ENCODE results near the gene MAGI1.

DNA sequence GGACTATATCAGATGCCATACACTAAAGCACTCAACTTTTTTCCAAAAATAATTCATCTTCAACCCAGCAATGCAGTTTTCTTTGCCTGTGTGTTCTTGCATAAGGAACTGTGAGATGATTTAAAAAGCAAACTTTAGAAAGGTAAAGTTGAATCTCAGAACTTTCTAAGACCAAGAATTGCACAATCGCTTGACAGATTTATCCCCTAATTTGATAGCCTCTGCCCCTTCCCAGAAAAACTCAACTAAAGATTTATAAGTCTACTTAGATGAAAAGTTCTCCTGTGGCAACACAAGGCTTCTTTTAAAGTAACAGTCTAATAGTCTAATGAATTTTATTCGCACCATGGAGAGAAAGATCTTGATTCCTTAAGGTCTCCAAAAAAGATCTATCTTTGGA, 259.3 kb downstream of the MAGI1 start:
- TF ChIP-seq SP1 (IDR thresholded peaks at IDR 0.05; ENCODE audit: low read depth) (no peak), CTCF (IDR thresholded peaks at IDR 0.05 in 2 of 3, conservative IDR thresholded peaks at IDR 0.05 in 1 of 3; ENCODE audit: borderline replicate concordance in 1 of 3, insufficient read depth in 1 of 3, low read depth in 2 of 3, low read length in 2 of 3) (no peak), POLR2AphosphoS5 (IDR thresholded peaks at IDR 0.05; ENCODE audit: low read depth, low read length) (no peak), CEBPB (IDR thresholded peaks at IDR 0.05; ENCODE audit: low read depth) (no peak), YY1 (IDR thresholded peaks at IDR 0.05; ENCODE audit: extremely low read depth, insufficient replicate concordance, low read depth, low read length) (no peak), EZH2 (IDR thresholded peaks at IDR 0.05) (no peak), SIN3A (IDR thresholded peaks at IDR 0.05; ENCODE audit: low read depth) (no peak), ATF3 (IDR thresholded peaks at IDR 0.05) (no peak), REST (IDR thresholded peaks at IDR 0.05; ENCODE audit: low read depth) (no peak), JUND (IDR thresholded peaks at IDR 0.05) (no peak), ZFX (IDR thresholded peaks at IDR 0.05) (no peak)
- TF ChIP-seq, protein P1, sequence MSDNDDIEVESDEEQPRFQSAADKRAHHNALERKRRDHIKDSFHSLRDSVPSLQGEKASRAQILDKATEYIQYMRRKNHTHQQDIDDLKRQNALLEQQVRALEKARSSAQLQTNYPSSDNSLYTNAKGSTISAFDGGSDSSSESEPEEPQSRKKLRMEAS (IDR thresholded peaks at IDR 0.05), result no peak
- TF ChIP-seq, protein P2, sequence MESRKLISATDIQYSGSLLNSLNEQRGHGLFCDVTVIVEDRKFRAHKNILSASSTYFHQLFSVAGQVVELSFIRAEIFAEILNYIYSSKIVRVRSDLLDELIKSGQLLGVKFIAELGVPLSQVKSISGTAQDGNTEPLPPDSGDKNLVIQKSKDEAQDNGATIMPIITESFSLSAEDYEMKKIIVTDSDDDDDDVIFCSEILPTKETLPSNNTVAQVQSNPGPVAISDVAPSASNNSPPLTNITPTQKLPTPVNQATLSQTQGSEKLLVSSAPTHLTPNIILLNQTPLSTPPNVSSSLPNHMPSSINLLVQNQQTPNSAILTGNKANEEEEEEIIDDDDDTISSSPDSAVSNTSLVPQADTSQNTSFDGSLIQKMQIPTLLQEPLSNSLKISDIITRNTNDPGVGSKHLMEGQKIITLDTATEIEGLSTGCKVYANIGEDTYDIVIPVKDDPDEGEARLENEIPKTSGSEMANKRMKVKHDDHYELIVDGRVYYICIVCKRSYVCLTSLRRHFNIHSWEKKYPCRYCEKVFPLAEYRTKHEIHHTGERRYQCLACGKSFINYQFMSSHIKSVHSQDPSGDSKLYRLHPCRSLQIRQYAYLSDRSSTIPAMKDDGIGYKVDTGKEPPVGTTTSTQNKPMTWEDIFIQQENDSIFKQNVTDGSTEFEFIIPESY (IDR thresholded peaks at IDR 0.05; ENCODE audit: extremely low read depth, insufficient replicate concordance, low read length), result no peak
